ENCODE data around the gene PCLO. TPM values are rescaled to one million over a fixed set of nuclear protein-coding genes. Genes with fewer than 3 reads are reported as not detected.

The PCLO gene, protein sequence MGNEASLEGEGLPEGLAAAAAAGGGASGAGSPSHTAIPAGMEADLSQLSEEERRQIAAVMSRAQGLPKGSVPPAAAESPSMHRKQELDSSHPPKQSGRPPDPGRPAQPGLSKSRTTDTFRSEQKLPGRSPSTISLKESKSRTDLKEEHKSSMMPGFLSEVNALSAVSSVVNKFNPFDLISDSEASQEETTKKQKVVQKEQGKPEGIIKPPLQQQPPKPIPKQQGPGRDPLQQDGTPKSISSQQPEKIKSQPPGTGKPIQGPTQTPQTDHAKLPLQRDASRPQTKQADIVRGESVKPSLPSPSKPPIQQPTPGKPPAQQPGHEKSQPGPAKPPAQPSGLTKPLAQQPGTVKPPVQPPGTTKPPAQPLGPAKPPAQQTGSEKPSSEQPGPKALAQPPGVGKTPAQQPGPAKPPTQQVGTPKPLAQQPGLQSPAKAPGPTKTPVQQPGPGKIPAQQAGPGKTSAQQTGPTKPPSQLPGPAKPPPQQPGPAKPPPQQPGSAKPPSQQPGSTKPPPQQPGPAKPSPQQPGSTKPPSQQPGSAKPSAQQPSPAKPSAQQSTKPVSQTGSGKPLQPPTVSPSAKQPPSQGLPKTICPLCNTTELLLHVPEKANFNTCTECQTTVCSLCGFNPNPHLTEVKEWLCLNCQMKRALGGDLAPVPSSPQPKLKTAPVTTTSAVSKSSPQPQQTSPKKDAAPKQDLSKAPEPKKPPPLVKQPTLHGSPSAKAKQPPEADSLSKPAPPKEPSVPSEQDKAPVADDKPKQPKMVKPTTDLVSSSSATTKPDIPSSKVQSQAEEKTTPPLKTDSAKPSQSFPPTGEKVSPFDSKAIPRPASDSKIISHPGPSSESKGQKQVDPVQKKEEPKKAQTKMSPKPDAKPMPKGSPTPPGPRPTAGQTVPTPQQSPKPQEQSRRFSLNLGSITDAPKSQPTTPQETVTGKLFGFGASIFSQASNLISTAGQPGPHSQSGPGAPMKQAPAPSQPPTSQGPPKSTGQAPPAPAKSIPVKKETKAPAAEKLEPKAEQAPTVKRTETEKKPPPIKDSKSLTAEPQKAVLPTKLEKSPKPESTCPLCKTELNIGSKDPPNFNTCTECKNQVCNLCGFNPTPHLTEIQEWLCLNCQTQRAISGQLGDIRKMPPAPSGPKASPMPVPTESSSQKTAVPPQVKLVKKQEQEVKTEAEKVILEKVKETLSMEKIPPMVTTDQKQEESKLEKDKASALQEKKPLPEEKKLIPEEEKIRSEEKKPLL (N-terminal part only)
- 1.7 TPM for total RNA-seq
- long read RNA-seq = 0 reads

DNA sequence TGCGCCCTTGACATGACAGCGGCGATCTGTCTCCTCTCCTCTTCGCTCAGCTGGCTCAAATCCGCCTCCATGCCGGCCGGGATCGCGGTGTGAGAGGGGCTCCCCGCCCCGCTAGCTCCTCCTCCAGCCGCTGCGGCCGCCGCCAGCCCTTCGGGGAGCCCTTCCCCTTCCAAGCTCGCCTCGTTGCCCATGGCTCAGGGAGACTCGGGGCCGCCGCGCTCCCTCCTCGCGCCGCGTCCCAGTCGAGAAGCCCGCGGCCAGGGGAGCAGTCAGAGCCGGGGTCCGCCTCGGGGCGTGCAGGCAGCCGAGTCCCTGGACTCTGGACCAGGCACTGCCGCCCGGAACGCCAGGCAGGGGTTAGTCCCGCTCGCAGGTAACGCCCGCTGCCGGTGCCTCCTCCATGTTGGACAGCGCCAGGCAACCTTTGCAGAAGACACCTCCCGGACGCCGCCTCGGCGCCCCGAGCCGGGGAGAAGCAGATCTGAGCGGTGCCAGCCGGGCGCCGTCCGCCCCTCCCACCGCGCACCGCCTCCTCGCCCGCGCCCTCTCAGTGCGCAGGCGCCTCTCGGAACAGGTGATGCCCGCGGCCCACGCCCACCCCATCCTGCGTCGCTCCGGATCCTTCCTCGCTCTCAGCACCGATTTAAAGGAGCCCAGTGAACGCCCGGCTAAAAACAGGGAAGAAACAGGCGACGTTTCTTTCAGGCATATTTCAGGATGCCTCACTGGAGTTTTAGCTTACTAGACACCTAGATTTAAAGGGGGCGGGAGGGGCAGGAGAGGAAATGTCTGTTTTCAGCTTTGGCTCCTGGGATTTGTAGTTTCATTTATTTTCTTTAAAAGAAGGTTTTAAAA is at the start of gene PCLO:
PCLO (minus strand) TSS at position 483 of the 855 bp plus-strand sequence; CDS start at position 191, 292 bp downstream.
- peak; percentile 78 for DNase-seq (ENCODE audit: missing footprints)
- peak; percentile 93 for ATAC-seq
- intact Hi-C loops (cut with DNase I) = no loop called here

DNA sequence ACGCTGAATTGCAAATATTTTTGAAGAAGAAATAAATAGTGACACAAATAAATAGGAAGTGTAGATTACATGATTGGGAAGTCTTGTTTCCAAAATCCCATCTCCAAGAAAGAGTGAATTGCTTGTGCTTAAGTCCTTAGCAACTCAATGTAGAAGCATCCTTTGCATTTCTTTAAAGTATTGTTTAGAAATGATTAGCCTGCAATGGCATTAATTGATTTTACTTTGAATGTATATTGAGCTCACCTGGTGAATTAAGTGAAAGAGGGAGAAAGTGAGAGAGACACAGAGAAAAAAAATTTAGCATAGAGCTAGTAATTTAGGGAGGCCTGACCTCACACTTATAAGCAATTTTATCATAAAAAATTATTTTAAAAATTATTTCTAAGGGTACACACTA is 49.0 kb upstream of the PCLO start:
- no peak for DNase-seq (ENCODE audit: missing footprints)
- intact Hi-C loops (cut with DNase I) = no loop called here
- no peak for ATAC-seq

DNA sequence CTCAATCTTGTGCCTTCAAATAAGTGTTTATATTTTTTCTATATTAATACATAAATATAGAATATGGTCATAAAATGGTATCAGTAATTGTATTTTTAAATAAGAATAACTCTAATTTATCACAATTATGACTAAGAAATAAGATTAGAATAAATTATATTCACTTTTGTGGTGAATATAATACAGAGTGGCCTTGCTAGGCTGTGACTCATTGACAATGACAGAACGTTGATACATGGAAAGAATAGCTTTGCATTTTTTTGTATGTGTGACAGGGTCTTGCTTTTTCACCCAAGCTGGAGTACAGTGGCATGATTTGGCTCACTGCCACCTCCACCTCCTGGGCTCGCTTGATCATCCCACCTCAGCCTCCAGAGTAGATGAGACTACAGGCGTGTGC is 47.8 kb upstream of the PCLO start:
- no peak for ATAC-seq
- intact Hi-C loops (cut with DNase I) = no loop called here
- no peak for DNase-seq (ENCODE audit: missing footprints)

DNA sequence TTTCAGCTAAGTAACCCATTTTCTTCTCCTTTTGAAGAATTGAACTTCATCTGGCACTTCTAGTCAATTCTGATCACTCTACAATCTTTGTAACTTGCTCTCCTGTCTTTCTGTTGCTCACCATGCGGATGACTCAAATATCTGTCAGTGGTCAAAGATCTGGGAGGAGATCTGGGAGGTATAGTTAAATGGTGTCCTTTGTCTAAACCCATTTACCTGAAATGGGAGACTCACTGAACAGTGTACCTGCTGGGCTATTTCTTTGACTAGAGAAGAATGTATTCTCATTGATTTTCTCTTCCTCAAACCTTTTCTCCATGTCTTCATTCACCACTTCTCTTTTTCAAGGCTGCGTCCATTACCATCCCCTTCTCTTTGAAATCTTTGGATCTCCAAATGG is 42.0 kb upstream of the PCLO start:
- ATAC-seq (no peak), DNase-seq (ENCODE audit: missing footprints) (no peak)
- intact Hi-C loops (cut with DNase I) = no loop called here

DNA sequence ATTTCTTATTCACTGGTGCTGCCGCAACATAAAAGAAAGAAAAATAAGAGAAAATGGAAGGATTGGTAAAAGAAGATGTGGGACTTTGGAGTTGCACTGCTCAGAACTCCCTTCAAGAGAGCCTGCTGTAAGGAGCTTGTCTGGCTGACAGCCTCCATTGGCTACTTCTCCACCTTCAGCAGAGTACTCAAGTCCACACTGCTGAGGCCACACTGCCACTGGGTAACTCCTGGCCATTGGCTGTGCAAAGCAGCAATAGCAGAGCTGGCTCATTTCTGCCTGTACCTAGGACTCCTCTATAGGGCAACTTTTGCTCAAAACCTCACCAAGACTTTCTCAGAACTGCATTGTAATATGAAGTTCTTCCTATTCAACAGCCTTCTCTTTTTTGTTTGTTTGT is 38.7 kb upstream of the PCLO start:
- intact Hi-C loops (cut with DNase I) = no loop called here
- no peak for DNase-seq (ENCODE audit: missing footprints)
- ATAC-seq = no peak

DNA sequence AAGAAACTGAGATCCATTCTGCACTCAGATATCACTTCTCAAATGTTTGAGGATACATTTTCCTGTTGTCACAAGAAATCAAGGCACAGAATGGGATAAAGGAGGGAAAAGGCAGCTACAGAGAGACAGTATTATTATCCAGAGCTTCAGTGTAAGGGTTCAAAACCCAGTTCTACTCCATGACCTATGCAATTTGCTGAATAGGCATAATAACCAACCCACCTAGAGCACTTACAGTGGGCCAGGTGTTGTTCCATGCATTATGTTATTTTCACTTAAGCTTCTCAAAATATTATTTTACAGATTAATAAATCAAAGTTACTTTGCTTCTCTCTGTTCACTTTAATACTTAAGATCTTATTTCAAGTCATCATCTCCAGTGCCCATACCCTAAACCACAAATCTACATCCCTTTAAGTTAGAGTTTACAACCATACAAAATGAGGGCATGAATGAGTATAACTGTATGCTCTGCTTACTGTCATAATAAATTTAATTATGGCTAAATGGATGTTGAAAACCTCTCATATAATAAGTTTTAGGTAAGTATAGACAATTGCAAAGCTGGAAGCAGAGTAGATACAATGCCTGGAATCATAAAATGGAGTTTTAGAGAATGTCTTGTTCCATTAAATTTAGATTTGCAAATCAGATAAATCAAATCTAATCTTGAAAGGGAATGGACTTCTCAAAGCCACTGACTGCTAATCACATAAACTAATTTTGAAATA is 28.1 kb upstream of the PCLO start:
- DNase-seq (ENCODE audit: missing footprints) = no peak
- ATAC-seq = no peak
- intact Hi-C loops (cut with DNase I) = no loop called here

DNA sequence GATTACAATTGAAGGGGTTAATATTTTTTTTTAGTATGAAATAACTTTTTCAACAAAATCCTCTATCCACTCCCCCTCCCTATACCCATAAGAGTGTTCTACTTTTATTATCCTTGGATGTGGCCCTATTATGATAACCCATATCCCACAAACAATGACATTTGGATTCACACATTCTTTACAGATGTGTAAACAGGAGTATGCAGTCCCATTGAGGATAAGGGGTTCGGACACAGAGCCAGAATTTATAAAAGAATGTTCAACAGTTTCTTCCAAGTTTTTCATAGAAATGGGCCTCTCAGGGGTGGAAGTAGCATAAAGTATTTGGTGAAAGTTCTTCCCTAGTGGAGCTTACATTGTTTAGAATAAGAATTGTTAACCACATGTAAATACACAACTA is 16.1 kb upstream of the PCLO start:
- DNase-seq (ENCODE audit: missing footprints) = no peak
- intact Hi-C loops (cut with DNase I) = no loop called here
- ATAC-seq = no peak

DNA sequence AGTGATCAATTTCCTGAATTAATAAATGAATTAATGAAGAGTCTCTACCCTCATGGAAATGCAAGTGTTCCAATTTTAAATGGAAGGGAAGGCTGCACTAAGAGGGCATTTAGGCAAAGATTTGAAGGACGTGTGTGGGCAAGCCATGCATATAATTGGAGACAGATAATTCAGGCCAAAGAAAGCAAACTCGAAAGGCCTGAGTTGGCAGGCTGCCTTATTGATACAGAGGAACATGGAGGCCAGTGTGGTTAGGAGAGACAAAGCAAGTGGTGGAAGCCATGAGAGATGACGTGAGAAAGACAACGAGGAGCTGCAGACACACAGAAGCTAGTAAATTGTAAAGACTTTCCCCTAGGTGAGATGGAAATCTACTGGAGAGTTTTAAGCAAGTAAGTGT is 15.4 kb upstream of the PCLO start:
- DNase-seq (ENCODE audit: missing footprints) (no peak), ATAC-seq (no peak)
- intact Hi-C loops (cut with DNase I) = no loop called here

DNA sequence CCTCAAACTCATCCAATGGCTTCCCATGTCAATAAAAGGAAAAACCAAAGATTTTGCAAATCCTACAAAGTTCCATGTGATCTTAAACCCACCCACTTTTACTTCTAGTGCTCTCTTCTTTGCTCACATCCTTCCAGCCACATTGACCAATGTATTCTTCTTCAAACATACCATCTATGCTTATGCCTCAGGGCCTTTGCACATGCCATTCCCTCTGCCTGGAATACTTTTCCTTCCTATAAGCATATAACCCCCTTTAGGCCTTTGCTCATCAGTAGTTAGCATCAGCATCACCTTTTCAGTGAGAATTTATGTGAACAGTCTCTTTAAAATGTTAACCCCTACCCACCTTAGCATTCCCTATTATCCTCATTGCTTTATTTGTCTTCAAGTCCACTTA is 11.0 kb upstream of the PCLO start:
- DNase-seq (ENCODE audit: missing footprints) (no peak), ATAC-seq (no peak)
- intact Hi-C loops (cut with DNase I) = no loop called here

DNA sequence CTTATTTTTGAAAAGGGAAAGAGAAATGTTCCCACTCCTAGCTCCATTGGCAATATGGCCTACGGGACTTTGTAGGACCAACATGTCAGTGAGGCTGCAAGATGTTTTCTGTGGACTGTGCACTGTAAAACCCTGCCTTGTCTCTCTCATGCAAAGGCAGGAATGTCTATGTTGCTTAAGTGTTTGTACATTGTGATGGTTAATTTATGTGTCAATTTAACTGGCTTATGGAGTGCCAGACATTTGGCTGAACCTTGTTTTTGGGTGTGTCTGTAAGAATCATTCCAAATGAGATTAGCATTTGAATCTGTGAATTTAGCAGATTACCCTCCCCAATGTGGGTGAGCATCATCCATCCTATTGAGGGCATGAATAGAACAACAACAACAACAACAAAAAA is 4.1 kb upstream of the PCLO start:
- DNase-seq (ENCODE audit: missing footprints) = no peak
- ATAC-seq = no peak
- intact Hi-C loops (cut with DNase I) = no loop called here

DNA sequence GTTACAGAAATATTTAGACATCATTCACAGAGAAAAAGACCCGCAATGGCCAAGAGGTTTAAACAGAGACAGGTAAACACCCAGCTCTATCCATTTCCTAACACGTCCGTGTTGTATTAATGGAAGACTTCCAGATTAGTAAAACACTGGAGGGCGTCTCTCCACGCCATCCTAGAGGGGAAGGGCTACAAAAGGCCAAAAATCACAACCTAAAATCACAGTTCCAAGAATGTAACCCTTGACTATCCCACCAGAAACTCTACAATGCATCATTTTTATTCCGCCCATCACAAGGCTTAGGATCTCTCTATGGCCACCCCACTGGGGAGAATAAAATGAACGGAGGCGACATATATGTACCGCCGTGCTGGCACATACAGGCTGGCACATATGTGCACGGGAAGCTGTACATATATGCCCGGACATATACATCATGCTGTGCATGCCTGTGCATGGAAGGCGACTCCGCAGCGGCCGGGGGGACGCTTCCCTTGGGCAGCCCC is 734 bp downstream of the PCLO start:
- DNase-seq (ENCODE audit: missing footprints) = no peak
- peak; percentile 37 for ATAC-seq

DNA sequence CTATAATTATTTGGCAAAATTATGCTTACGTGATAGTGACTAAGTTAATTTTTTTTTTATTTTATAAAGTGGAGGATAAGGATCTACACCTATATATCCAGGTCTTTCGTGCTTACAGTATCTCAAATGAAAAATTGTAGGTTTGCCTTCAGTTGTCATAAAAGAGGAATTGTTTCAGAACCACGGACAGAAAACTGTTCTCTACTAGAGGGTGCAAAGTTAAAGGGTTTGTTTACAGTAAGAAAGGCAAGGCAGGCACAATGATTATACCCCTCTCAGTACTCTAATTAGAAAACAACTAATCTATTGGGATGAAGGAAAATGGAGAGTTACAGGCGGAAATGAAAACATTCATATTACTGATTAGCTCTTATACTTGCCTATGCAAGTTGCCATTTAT is 1.5 kb downstream of the PCLO start:
- DNase-seq (ENCODE audit: missing footprints) = no peak
- ATAC-seq = no peak
- intact Hi-C loops (cut with DNase I) = no loop called here

More for the DNA sequence above, 734 bp downstream of the PCLO start:
- intact Hi-C loops (cut with DNase I) = no loop called here

DNA sequence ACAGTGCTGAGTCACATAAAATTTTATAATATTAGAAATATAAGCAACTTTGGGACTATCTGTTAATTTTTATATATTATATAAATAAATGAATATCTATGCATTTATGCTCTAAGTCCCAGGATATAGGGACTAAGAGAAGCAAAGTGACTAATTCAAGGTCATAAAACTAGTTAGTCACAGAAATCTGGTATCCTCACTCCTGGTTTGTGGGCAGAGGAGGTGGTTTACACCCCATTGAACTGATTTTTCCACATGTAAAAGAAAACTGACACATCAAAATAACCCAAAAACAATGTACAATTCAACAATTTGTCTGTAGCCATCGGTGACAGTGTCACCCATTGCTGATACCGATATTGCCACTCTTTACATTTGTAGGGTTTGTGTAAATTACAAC is 3.0 kb downstream of the PCLO start:
- DNase-seq (ENCODE audit: missing footprints) (no peak), ATAC-seq (no peak)
- intact Hi-C loops (cut with DNase I) = no loop called here

DNA sequence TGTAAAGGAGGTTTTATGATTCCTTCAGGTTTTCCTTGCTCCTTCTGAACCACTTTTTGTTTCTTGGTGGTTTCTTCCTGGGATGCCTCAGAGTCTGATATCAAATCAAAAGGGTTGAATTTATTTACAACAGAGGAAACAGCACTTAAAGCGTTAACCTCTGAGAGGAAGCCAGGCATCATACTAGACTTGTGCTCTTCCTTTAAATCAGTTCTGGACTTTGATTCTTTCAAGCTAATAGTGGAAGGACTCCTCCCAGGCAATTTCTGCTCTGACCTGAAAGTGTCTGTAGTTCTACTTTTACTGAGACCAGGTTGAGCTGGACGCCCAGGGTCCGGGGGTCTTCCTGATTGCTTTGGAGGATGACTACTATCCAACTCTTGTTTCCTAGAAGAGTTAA is 6.7 kb downstream of the PCLO start:
- DNase-seq (ENCODE audit: missing footprints) = no peak
- intact Hi-C loops (cut with DNase I) = no loop called here
- ATAC-seq = no peak

DNA sequence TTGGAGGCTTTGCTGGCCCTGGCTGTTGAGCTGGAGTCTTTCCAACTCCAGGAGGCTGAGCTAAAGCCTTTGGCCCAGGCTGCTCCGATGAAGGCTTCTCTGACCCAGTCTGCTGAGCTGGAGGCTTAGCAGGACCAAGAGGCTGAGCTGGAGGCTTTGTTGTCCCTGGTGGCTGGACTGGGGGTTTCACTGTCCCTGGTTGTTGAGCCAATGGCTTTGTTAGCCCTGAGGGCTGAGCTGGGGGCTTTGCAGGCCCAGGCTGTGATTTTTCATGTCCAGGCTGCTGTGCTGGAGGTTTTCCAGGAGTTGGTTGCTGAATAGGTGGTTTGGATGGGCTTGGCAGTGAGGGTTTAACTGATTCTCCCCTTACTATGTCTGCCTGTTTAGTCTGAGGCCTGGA is 7.3 kb downstream of the PCLO start:
- ATAC-seq = no peak
- no peak for DNase-seq (ENCODE audit: missing footprints)
- intact Hi-C loops (cut with DNase I) = no loop called here

DNA sequence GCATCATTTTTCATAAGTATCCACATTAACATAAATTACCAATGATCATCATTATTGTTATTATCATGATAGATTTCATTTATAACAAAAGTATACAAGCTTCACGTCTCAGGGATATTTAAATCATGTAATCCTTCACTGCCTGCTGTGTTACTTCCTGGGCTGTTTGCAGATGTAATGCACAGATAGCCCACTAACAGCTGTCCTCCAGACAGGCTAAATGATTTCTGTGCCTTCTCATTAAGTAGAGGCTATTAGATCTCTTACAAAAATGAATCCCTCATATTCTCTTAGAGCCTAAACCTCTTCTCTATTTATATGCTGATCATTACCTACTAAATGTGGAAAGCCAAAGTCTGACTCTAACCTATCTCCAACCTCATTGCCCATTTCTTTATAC is 9.3 kb downstream of the PCLO start:
- intact Hi-C loops (cut with DNase I) = no loop called here
- no peak for DNase-seq (ENCODE audit: missing footprints)
- no peak for ATAC-seq

DNA sequence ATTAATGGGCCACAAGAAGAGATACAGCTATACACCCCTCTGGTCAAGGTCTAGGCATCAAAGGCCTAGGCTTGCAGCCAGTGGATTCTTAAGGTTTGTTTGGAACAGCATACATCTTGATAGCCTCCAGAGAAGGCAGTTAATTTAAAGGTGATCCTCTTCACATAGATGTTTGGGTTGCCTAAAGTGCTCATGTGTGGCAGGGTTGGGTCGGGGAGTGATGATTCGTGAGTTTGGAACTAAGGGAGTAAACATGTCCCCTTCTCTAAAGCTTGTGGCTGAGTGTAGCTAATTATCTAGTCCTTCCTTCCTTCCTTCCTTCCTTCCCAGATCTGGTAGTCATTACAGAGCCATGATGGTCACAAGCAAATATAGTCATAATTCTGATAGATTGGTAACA is 12.4 kb downstream of the PCLO start:
- intact Hi-C loops (cut with DNase I) = no loop called here
- no peak for DNase-seq (ENCODE audit: missing footprints)
- ATAC-seq = no peak

DNA sequence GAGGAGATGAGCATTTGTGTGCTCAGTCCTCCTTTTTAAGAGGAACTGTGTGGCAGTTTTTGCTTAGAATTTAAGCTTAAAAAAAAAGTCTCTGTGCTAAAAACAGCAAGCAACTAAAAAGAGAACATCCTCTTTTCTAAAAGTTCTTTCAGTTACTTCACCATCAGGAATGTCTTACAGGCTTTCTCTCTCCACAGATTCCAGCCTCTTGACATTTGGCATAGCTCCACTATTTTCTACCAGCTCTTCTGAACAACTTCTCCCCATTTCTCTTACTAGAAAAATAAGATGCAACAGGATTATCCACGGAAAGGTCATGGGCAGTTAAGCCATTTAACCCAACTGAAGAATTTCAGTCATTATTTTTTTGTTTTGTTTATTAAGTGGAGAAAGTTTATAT is 13.2 kb downstream of the PCLO start:
- ATAC-seq (no peak), DNase-seq (ENCODE audit: missing footprints) (no peak)
- intact Hi-C loops (cut with DNase I) = no loop called here

Data from Right ventricle myocardium inferior (tissue), 1 donor.